Naive thymus-derived CD4-positive, alpha-beta T cell (primary cell): ENCODE data around the gene BEST4. TPM values are rescaled to one million over a fixed set of nuclear protein-coding genes. Genes with fewer than 3 reads are reported as not detected.
"Not testable (repeated sequence)": the region's sequence is repeated elsewhere in the genome, so short reads cannot be mapped to it uniquely, and the experiment has no call there.

Source experiments
- ATAC-seq: fragments of 150-1000 bp; cut with Tn5 transposase; 2 replicates; pipeline ENCODE4 v1.10.0; 2021; ENCODE audit warnings: mild to moderate bottlenecking, moderate library complexity
- CTCF ChIA-PET: fragments of 350-600 bp; sonication (Branson Sonifier 250); formaldehyde crosslinking; loops from one replicate; lab custom pipeline; 2021; ENCODE audit warnings: antibody characterized with exemption; lab: Charles Lee
- POLR2A ChIA-PET: fragments of 350-600 bp; sonication (Branson Sonifier 250); formaldehyde crosslinking; loops from one replicate; lab custom pipeline; 2021; ENCODE audit warnings: antibody characterized with exemption, inconsistent platforms; lab: Charles Lee
- DNase-seq, 9 donors: peaks; one replicate each; pipeline versions ENCODE4 v3.0.0 to v3.0.0-alpha.2; 2020 to 2022; ENCODE audit warnings: mixed read lengths in 1 of 9
- H3K27ac ChIP-seq: one replicate; pipeline ENCODE4 v1.7.0; 2013; ENCODE audit warnings: mild to moderate bottlenecking, low read depth, low read length, moderate library complexity
- H3K27me3 ChIP-seq, 2 donors: one replicate each; pipeline ENCODE4 v1.7.0; 2013; ENCODE audit warnings: low read length in 2 of 2, mild to moderate bottlenecking in 2 of 2, moderate library complexity in 2 of 2; ENCODE audit not compliant: control insufficient read depth in 2 of 2, insufficient read depth in 2 of 2
- H3K36me3 ChIP-seq, 3 experiments: 1 replicate in 2 of 3; 2 replicates in 1 of 3; pipeline ENCODE4 v1.7.0; 2013; ENCODE audit warnings: low read length in 3 of 3, mild to moderate bottlenecking in 3 of 3, moderate library complexity in 1 of 3; ENCODE audit not compliant: insufficient read depth in 3 of 3, control insufficient read depth in 2 of 3
- H3K4me1 ChIP-seq, 2 donors: one replicate each; pipeline ENCODE4 v1.7.0; 2013; ENCODE audit warnings: low read length in 2 of 2, mild to moderate bottlenecking in 2 of 2, moderate library complexity in 1 of 2; ENCODE audit not compliant: control insufficient read depth in 2 of 2, insufficient read depth in 2 of 2
- H3K4me3 ChIP-seq: 2 replicates; pipeline ENCODE4 v1.7.0; 2013; ENCODE audit warnings: mild to moderate bottlenecking, low read length
- H3K9me3 ChIP-seq, 3 experiments: 1 replicate in 2 of 3; 2 replicates in 1 of 3; pipeline ENCODE4 v1.7.0; 2013; ENCODE audit warnings: low read length in 3 of 3; ENCODE audit not compliant: control insufficient read depth in 2 of 3
- H3K27ac Mint-ChIP-seq, 9 donors: one replicate each; pipeline ENCODE4 v1.8.0; 2020 to 2022; ENCODE audit warnings: mixed read lengths in 9 of 9, mild to moderate bottlenecking in 8 of 9, moderate library complexity in 5 of 9, inconsistent platforms in 2 of 9
- H3K27me3 Mint-ChIP-seq, 5 donors: one replicate each; pipeline ENCODE4 v1.8.0; 2021 to 2022; ENCODE audit warnings: mixed read lengths in 5 of 5, mild to moderate bottlenecking in 1 of 5
- H3K36me3 Mint-ChIP-seq, 5 donors: one replicate each; pipeline ENCODE4 v1.8.0; 2020 to 2022; ENCODE audit warnings: mixed read lengths in 5 of 5, mild to moderate bottlenecking in 3 of 5, inconsistent platforms in 1 of 5
- H3K4me1 Mint-ChIP-seq, 7 donors: one replicate each; pipeline ENCODE4 v1.8.0; 2020 to 2022; ENCODE audit warnings: mixed read lengths in 7 of 7, mild to moderate bottlenecking in 3 of 7, inconsistent platforms in 1 of 7
- H3K4me3 Mint-ChIP-seq, 10 donors: one replicate each; pipeline ENCODE4 v1.8.0; 2020 to 2022; ENCODE audit warnings: mild to moderate bottlenecking in 10 of 10, mixed read lengths in 10 of 10, moderate library complexity in 6 of 10, inconsistent platforms in 2 of 10
- H3K9me3 Mint-ChIP-seq, 11 donors: one replicate each; pipeline ENCODE4 v1.8.0; 2020 to 2022; ENCODE audit warnings: mixed read lengths in 11 of 11, mild to moderate bottlenecking in 4 of 11, inconsistent platforms in 1 of 11, moderate library complexity in 1 of 11
- intact Hi-C, 2 donors: fragments of 100-400 bp; cut with micrococcal nuclease; formaldehyde crosslinking; loops; one replicate each; pipeline ENCODE4 v1.15.1; 2023
- polyA plus RNA-seq, 2 donors: library from polyadenylated mRNA; unstranded; fragments of 300-500 nt; fragmentation: Illumina TruSeq; gene quantifications; one replicate each; pipeline ENCODE4 v1.2.3, GENCODE V29; 2021
- total RNA-seq, 6 experiments: library from RNA in 5 of 6; stranded (reverse) in 5 of 6; gene quantifications; 1 replicate in 5 of 6; 2 replicates in 1 of 6; pipeline ENCODE4 v1.2.3 and lab custom pipeline; 2021 to 2026

BEST4 gene
- total and polyA plus RNA-seq, 7 experiments from 2014 or later = 0.72 to 1.4 (median 0.95) TPM; not detected in 1

GRCh38 chr1:44815926-44816325 lies 28.0 kb upstream of the BEST4 start:
- H3K4me3 ChIP-seq, ATAC-seq, H3K27me3 ChIP-seq, H3K36me3 ChIP-seq, H3K27ac ChIP-seq, H3K27me3 Mint-ChIP-seq, H3K9me3 Mint-ChIP-seq, intact Hi-C loops, H3K9me3 ChIP-seq: not testable (repeated sequence)
- DNase-seq = peak in 1 of 9 donors; percentile 4
- H3K4me3 Mint-ChIP-seq = peak overlapping the region in 3 of 10 donors; percentile 51 to 89 (median 89)
- H3K4me1 Mint-ChIP-seq = peaks cover 50 to 72% (median 60%) of the 10 kb centered on the region in 7 donors
- peaks cover 0 to 24% (median 0%) of the 10 kb centered on the region in 5 donors for H3K36me3 Mint-ChIP-seq
- ChIA-PET POLR2A (interaction anchor here (1.3 to 18.7 kb wide), 4 partner anchors 8 to 29 kb away, joined by 3 to 709 read pairs (median 161); partner anchors contain the start of gene PLK3), CTCF (interaction anchor here (0.7 kb wide), 1 partner anchor 9 kb away, joined by 4 read pairs; the partner anchor contains the start of gene DYNLT4)
- H3K27ac Mint-ChIP-seq = peak overlapping the region in 6 of 9 donors; percentile 20 to 97 (median 96)
- H3K4me1 ChIP-seq = peaks cover 15 to 45% of the 10 kb centered on the region in 2 donors

GRCh38 chr1:44812822-44813543 lies 25.0 kb upstream of the BEST4 start:
- no peaks in the 10 kb centered on the region for H3K9me3 ChIP-seq
- H3K4me3 Mint-ChIP-seq = peak overlapping the region in 9 of 10 donors; percentile 45 to 94 (median 89)
- H3K4me3 ChIP-seq = peak overlapping the region; percentile 66
- DNase-seq = no peak
- H3K4me1 ChIP-seq = peaks cover 45 to 56% of the 10 kb centered on the region in 2 donors
- peak overlapping the region in 8 of 9 donors; percentile 95 to 100 (median 99) for H3K27ac Mint-ChIP-seq
- peaks cover 0 to 8% (median 0%) of the 10 kb centered on the region in 11 donors for H3K9me3 Mint-ChIP-seq
- peak overlapping the region; percentile 81 for H3K27ac ChIP-seq
- peaks cover 0 to 29% (median 0%) of the 10 kb centered on the region in 5 donors for H3K36me3 Mint-ChIP-seq
- ATAC-seq = no peak
- H3K27me3 ChIP-seq = no peaks in the 10 kb centered on the region
- ChIA-PET POLR2A (interaction anchor here (0.8 to 18.7 kb wide), 17 partner anchors 11 to 491 kb away, joined by 3 to 709 read pairs (median 4); partner anchors contain the start of genes HECTD3, PLK3, RNU5D-1 and RPS8), CTCF (interaction anchor here (0.6 to 2.7 kb wide), 5 partner anchors 11 to 84 kb away, joined by 3 to 10 read pairs (median 3); partner anchors contain the start of gene PLK3)
- H3K36me3 ChIP-seq = no peaks in the 10 kb centered on the region
- intact Hi-C loops = no loop called here
- peaks cover 52 to 77% (median 63%) of the 10 kb centered on the region in 7 donors for H3K4me1 Mint-ChIP-seq
- peaks cover 0 to 3% (median 0%) of the 10 kb centered on the region in 5 donors for H3K27me3 Mint-ChIP-seq

- Histone ChIP-seq H3K9me3 (no peaks in the 10 kb centered on the region), H3K27me3 (no peaks in the 10 kb centered on the region), H3K27ac (peak overlapping the region; percentile 91), H3K36me3 (peaks cover 0 to 7% (median 0%) of the 10 kb centered on the region in 3 experiments), H3K4me3 (no peak overlapping the region), H3K4me1 (peaks cover 61 to 70% of the 10 kb centered on the region in 2 donors)
- Mint-ChIP-seq H3K27me3 (peaks cover 0 to 3% (median 0%) of the 10 kb centered on the region in 5 donors), H3K36me3 (peaks cover 0 to 34% (median 5%) of the 10 kb centered on the region in 5 donors), H3K4me1 (peaks cover 59 to 84% (median 70%) of the 10 kb centered on the region in 7 donors), H3K9me3 (peaks cover 0 to 8% (median 0%) of the 10 kb centered on the region in 11 donors), H3K4me3 (peak overlapping the region; percentile 44 to 90 (median 60)), H3K27ac (peak overlapping the region; percentile 98 to 100 (median 99))
- DNase-seq (no peak), ATAC-seq (no peak)
- intact Hi-C loops = no loop called here
- ChIA-PET CTCF (interaction anchor here (0.9 to 1.3 kb wide), 2 partner anchors 26 to 82 kb away, joined by 3 read pairs; no protein-coding TSS in a partner anchor), POLR2A (interaction anchor here (0.7 to 18.7 kb wide), 9 partner anchors 11 to 726 kb away, joined by 3 to 709 read pairs (median 4); partner anchors contain the start of genes BEST4, EIF2B3 and PLK3)
Measured at GRCh38 chr1:44811234-44811633, 23.3 kb upstream of the BEST4 start.

GRCh38 chr1:44810762-44811105 lies 22.8 kb upstream of the BEST4 start:
- H3K9me3 ChIP-seq, ATAC-seq, H3K9me3 Mint-ChIP-seq, DNase-seq, intact Hi-C loops, H3K27me3 ChIP-seq, H3K27me3 Mint-ChIP-seq, H3K36me3 ChIP-seq: not testable (repeated sequence)
- ChIA-PET CTCF (interaction anchor here (0.6 to 3.4 kb wide), 3 partner anchors 10 to 200 kb away, joined by 3 to 25 read pairs (median 3); partner anchors contain the start of genes HECTD3 and PLK3), POLR2A (interaction anchor here (0.6 to 18.7 kb wide), 8 partner anchors 11 to 726 kb away, joined by 3 to 709 read pairs (median 22); partner anchors contain the start of genes BEST4, PLK3 and RPS8)
- Histone ChIP-seq H3K4me1 (peaks cover 61 to 70% of the 10 kb centered on the region in 2 donors), H3K4me3 (peak overlapping the region; percentile 8), H3K27ac (peak overlapping the region; percentile 91)
- H3K27ac Mint-ChIP-seq = peak overlapping the region; percentile 98 to 100 (median 99)
- peaks cover 59 to 84% (median 71%) of the 10 kb centered on the region in 7 donors for H3K4me1 Mint-ChIP-seq
- H3K36me3 Mint-ChIP-seq = peaks cover 0 to 34% (median 6%) of the 10 kb centered on the region in 5 donors
- peak overlapping the region in 9 of 10 donors; percentile 53 to 90 (median 79) for H3K4me3 Mint-ChIP-seq

GRCh38 chr1:44810101-44810761 lies 22.3 kb upstream of the BEST4 start:
- H3K4me3 Mint-ChIP-seq = peak overlapping the region in 9 of 10 donors; percentile 74 to 90 (median 82)
- Histone ChIP-seq H3K27me3 (no peaks in the 10 kb centered on the region), H3K27ac (peak overlapping the region; percentile 91), H3K4me1 (peaks cover 61 to 70% of the 10 kb centered on the region in 2 donors), H3K36me3 (peaks cover 0 to 15% (median 4%) of the 10 kb centered on the region in 3 experiments), H3K9me3 (no peaks in the 10 kb centered on the region), H3K4me3 (peak overlapping the region; percentile 8)
- ChIA-PET POLR2A (interaction anchor here (0.6 to 18.7 kb wide), 21 partner anchors 10 to 773 kb away, joined by 3 to 709 read pairs (median 5); partner anchors contain the start of genes BEST4, EIF2B3, HECTD3 and MUTYH), CTCF (interaction anchor here (0.6 to 3.4 kb wide), 7 partner anchors 8 to 201 kb away, joined by 3 to 34 read pairs (median 7); partner anchors contain the start of genes HECTD3, PLK3 and RPS8)
- ATAC-seq (no peak), DNase-seq (peak in 4 of 9 donors; percentile 17 to 55 (median 36))
- H3K27ac Mint-ChIP-seq = peak overlapping the region; percentile 98 to 100 (median 99)
- H3K36me3 Mint-ChIP-seq = peaks cover 0 to 36% (median 11%) of the 10 kb centered on the region in 5 donors
- peaks cover 56 to 81% (median 73%) of the 10 kb centered on the region in 7 donors for H3K4me1 Mint-ChIP-seq
- intact Hi-C loops = no loop called here
- peaks cover 0 to 8% (median 0%) of the 10 kb centered on the region in 11 donors for H3K9me3 Mint-ChIP-seq
- peaks cover 0 to 3% (median 0%) of the 10 kb centered on the region in 5 donors for H3K27me3 Mint-ChIP-seq
